Endodermal cell (in vitro differentiated cells): Measurements from ENCODE around the gene THSD4. TPM values are rescaled to one million over a fixed set of nuclear protein-coding genes. Genes with fewer than 3 reads are reported as not detected.

ENCODE experiments used
- DNase-seq: peaks from one replicate; pipeline ENCODE4 v3.0.0-alpha.2; 2017
- H3K27ac ChIP-seq: 2 replicates; pipeline ENCODE4 v1.5.1; 2013; ENCODE audit warnings: mild to moderate bottlenecking, low read depth, low read length, moderate library complexity
- H3K27me3 ChIP-seq: 2 replicates; pipeline ENCODE4 v1.6.1; 2013; ENCODE audit warnings: mild to moderate bottlenecking, low read length, moderate library complexity; ENCODE audit not compliant: insufficient read depth, control insufficient read depth, poor library complexity, severe bottlenecking
- H3K36me3 ChIP-seq: 2 replicates; pipeline ENCODE4 v1.7.0; 2013; ENCODE audit warnings: mild to moderate bottlenecking, low read length, moderate library complexity; ENCODE audit not compliant: control insufficient read depth, insufficient read depth
- H3K4me1 ChIP-seq: one replicate; pipeline ENCODE4 v1.7.0; 2013; ENCODE audit warnings: low read length; ENCODE audit not compliant: control insufficient read depth, insufficient read depth
- H3K4me3 ChIP-seq: 2 replicates; pipeline ENCODE4 v1.5.1; 2013; ENCODE audit warnings: mild to moderate bottlenecking, low read length, moderate library complexity
- H3K9ac ChIP-seq: 2 replicates; pipeline ENCODE4 v1.6.1; 2013; ENCODE audit warnings: mild to moderate bottlenecking, low read length, moderate library complexity; ENCODE audit not compliant: poor library complexity, severe bottlenecking; ENCODE audit errors: extremely low read depth
- H3K9me3 ChIP-seq: 2 replicates; pipeline ENCODE4 v1.6.1; 2013; ENCODE audit warnings: mild to moderate bottlenecking, low read length, moderate library complexity; ENCODE audit not compliant: control insufficient read depth
- H3K27ac Mint-ChIP-seq: 2 replicates; pipeline ENCODE4 v1.8.0; 2020; ENCODE audit warnings: mixed read lengths
- H3K27me3 Mint-ChIP-seq: 2 replicates; pipeline ENCODE4 v1.8.0; 2021; ENCODE audit warnings: mild to moderate bottlenecking, mixed read lengths; ENCODE audit not compliant: insufficient read depth
- H3K36me3 Mint-ChIP-seq: 2 replicates; pipeline ENCODE4 v1.8.0; 2020; ENCODE audit warnings: low read depth, mixed read lengths
- H3K4me1 Mint-ChIP-seq: 2 replicates; pipeline ENCODE4 v1.8.0; 2020; ENCODE audit warnings: mixed read lengths
- H3K4me3 Mint-ChIP-seq: 2 replicates; pipeline ENCODE4 v1.8.0; 2020; ENCODE audit warnings: mild to moderate bottlenecking, moderate library complexity, mixed read lengths
- H3K9me3 Mint-ChIP-seq: 2 replicates; pipeline ENCODE4 v1.8.0; 2020; ENCODE audit warnings: mild to moderate bottlenecking, mixed read lengths
- WGBS, 2 experiments: methylation state at CpG; one replicate each; pipeline versions ENCODE4 v1.1.5 to v1.1.7; 2013; ENCODE audit warnings: missing lambda C conversion rate in 2 of 2, mixed read lengths in 1 of 2; ENCODE audit not compliant: insufficient coverage in 1 of 2, insufficient read length in 1 of 2; 5-methylcytosine and 5-hydroxymethylcytosine counted together
- total RNA-seq, 2 donors: library from RNA; stranded (reverse); fragmentation: NEBNext Ultra II Directional in 1 of 2; extraction: Animal tissue kit (Norgen Biotek cat#: 25700) in 1 of 2; gene quantifications; 2 replicates in 1 of 2; 3 replicates in 1 of 2; pipeline ENCODE4 v1.2.1, GENCODE V29; 2021
- TF ChIP-seq, protein P1 (sequence below): fragments of 200-600 bp; sonication (generic); conservative IDR thresholded peaks from 2 replicates; pipeline ENCODE4 v1.5.0; 2021; ENCODE audit warnings: antibody characterized with exemption, mild to moderate bottlenecking

The THSD4 gene
- total RNA-seq, 2 donors from 2014 or later: 4.6 to 5.4 TPM

DNA sequence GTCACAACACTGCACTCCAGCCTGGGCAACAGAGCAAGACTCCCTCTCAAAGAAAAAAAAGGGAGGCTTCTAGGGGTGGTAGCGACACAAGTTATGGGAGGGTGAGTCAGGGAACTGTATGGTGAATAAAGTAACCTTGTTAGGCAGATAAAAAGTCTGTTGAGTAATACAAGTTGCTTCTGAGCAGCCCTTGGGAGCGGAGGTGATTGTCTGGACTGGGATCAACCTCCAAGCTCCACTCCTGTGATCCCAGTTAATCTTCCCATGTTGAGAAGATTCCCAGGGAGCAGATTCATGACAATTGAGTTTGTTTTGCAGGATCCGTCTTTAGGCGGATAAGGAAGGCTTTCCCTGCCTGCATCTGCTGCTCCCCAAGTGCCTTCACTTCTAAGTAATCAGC is 335.9 kb downstream of the THSD4 start:
- Mint-ChIP-seq H3K27ac (no peak overlapping the region), H3K9me3 (no peaks in the 10 kb centered on the region), H3K27me3 (no peaks in the 10 kb centered on the region), H3K4me3 (no peak overlapping the region), H3K36me3 (no peaks in the 10 kb centered on the region), H3K4me1 (peaks cover 29% of the 10 kb centered on the region)
- Histone ChIP-seq H3K4me1 (peaks cover 11% of the 10 kb centered on the region), H3K27ac (no peak overlapping the region), H3K4me3 (no peak overlapping the region), H3K9ac (no peak overlapping the region), H3K36me3 (no peaks in the 10 kb centered on the region), H3K9me3 (no peaks in the 10 kb centered on the region), H3K27me3 (no peaks in the 10 kb centered on the region)
- WGBS, 2 experiments: 75 to 77% methylated on average over 3 to 4 of the region's 4 CpGs
- no peak for DNase-seq
- TF ChIP-seq, protein P1, sequence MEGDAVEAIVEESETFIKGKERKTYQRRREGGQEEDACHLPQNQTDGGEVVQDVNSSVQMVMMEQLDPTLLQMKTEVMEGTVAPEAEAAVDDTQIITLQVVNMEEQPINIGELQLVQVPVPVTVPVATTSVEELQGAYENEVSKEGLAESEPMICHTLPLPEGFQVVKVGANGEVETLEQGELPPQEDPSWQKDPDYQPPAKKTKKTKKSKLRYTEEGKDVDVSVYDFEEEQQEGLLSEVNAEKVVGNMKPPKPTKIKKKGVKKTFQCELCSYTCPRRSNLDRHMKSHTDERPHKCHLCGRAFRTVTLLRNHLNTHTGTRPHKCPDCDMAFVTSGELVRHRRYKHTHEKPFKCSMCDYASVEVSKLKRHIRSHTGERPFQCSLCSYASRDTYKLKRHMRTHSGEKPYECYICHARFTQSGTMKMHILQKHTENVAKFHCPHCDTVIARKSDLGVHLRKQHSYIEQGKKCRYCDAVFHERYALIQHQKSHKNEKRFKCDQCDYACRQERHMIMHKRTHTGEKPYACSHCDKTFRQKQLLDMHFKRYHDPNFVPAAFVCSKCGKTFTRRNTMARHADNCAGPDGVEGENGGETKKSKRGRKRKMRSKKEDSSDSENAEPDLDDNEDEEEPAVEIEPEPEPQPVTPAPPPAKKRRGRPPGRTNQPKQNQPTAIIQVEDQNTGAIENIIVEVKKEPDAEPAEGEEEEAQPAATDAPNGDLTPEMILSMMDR: no peak

DNA sequence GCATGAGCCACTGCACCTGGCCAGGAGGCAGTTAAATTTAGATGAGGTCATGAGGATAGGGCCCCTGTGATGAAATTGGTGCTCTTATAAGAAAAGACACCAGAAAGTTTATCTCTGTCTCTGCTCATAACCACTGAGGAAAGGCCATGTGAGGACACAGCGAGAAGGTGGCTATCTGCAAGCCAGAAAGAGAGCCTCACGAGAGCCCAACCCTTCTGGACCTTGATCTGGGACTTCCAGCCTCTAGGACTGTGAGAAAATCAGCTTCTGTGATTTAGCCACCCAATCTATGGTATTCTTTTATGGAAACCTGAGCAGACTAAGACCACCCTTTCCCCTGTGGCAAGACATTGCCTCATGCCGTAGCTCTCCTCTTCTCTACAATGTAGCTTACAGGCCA is 337.6 kb downstream of the THSD4 start:
- Histone ChIP-seq H3K36me3 (no peaks in the 10 kb centered on the region), H3K4me3 (no peak overlapping the region), H3K9me3 (no peaks in the 10 kb centered on the region), H3K9ac (no peak overlapping the region), H3K4me1 (peaks cover 12% of the 10 kb centered on the region), H3K27ac (no peak overlapping the region), H3K27me3 (no peaks in the 10 kb centered on the region)
- Mint-ChIP-seq H3K9me3 (no peaks in the 10 kb centered on the region), H3K4me3 (no peak overlapping the region), H3K4me1 (peaks cover 27% of the 10 kb centered on the region), H3K27ac (no peak overlapping the region), H3K36me3 (no peaks in the 10 kb centered on the region), H3K27me3 (peaks cover 7% of the 10 kb centered on the region)
- 90 to 91% methylated on average over 3 of the region's 3 CpGs for WGBS, 2 experiments
- no peak for DNase-seq
- TF ChIP-seq, protein P1: no peak

DNA sequence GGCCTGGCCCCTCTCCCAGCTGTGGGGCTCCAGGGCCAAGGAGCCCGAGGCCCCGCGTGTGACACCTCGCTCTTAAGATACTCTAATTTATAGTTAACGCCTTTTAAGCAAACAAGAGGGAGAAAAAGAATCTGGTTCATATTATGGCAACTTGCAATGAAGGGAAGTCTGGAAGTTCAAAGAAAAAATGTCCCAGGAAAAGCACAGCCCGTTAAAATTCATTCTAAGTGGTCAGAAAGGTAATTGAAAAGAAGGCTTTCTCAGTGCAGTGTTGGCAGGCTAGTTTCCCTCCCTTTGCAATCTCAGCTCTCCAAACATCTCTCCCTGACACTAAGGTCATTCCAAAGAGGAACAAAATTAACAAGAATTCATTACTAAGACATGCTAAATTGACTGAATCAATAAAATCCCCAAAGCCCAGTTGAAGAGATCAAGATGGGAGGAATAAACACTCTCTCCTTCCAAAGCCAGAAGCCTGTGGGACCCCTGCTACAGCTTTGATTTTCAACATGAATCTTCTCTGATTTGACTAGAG is 339.3 kb downstream of the THSD4 start:
- no peak overlapping the region for H3K4me3 Mint-ChIP-seq
- peaks cover 7% of the 10 kb centered on the region for H3K27me3 Mint-ChIP-seq
- no peaks in the 10 kb centered on the region for H3K9me3 ChIP-seq
- no peak overlapping the region for H3K9ac ChIP-seq
- no peaks in the 10 kb centered on the region for H3K27me3 ChIP-seq
- H3K36me3 ChIP-seq: no peaks in the 10 kb centered on the region
- H3K27ac Mint-ChIP-seq: no peak overlapping the region
- H3K4me3 ChIP-seq: no peak overlapping the region
- 92 to 98% methylated on average over 6 of the region's 6 CpGs for WGBS, 2 experiments
- no peaks in the 10 kb centered on the region for H3K36me3 Mint-ChIP-seq
- H3K4me1 Mint-ChIP-seq: peaks cover 26% of the 10 kb centered on the region
- peaks cover 10% of the 10 kb centered on the region for H3K4me1 ChIP-seq
- no peak for DNase-seq
- TF ChIP-seq, protein P1: no peak
- H3K27ac ChIP-seq: no peak overlapping the region
- H3K9me3 Mint-ChIP-seq: no peaks in the 10 kb centered on the region
